Measurements from ENCODE around the gene PCNX1. TPM values are rescaled to one million over a fixed set of nuclear protein-coding genes. Genes with fewer than 3 reads are reported as not detected.
"Not testable (repeated sequence)": the region's sequence is repeated elsewhere in the genome, so short reads cannot be mapped to it uniquely, and the experiment has no call there.

The PCNX1 gene
- total RNA-seq, 2 experiments from 2014 or later, result 64.4 to 69.2 TPM

DNA sequence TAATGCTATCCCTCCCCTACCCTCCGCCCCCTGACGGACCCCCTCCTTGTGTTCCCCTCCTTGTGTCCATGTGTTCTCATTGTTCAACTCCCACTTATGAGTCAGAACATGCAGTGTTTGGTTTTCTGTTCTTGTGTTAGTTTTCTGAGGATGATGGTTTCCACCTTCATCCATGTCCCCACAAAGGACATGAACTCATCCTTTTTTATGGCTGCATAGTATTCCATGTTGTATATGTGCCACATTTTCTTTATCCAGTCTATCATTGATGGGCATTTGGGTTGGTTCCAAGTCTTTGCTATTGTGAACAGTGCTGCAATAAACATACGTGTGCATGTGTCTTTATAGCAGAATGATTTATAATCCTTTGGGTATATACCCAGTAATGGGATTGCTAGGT, 112.7 kb downstream of the PCNX1 start:
- H3K4me3 Mint-ChIP-seq; ATAC-seq; H3K27ac Mint-ChIP-seq; DNase-seq; H3K27me3 Mint-ChIP-seq; H3K9me3 Mint-ChIP-seq (ENCODE audit: low read depth); CTCF ChIA-PET: not testable (repeated sequence)
- peaks cover 21% of the 10 kb centered on the region for H3K4me1 Mint-ChIP-seq
- peaks cover 60% of the 10 kb centered on the region for H3K36me3 Mint-ChIP-seq

DNA sequence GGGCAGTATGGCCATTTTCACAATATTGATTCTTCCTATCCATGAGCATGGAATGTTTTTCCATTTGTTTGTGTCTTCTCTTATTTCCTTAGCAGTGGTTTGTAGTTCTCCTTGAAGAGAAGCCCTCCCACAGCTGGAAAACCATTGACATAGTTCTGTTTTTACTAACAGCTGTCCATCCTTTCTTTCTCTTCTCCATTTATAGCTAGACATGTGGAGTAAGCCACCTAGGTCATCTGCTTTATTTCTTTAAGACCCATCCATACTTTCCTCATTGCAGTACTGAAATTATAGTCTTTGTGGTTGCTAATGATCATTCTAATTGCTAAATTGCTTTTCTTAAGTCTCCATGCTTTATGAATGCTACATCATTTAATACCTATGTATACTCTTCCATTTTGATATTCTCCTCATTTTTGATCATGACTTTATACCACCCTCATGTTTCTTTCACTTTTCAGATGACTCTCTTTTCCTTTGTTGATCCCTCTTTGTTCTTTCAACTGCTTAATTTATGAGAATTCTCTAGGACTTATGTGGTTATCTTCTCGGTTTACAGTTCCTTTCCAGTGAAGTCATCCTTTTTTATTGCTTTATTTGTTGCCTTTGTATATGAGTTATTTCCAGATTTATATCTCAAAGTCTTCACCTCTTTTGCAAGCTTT, 114.2 kb downstream of the PCNX1 start:
- peak overlapping the region; percentile 22 for H3K27ac Mint-ChIP-seq
- CTCF ChIA-PET, result interaction anchor here (1.3 to 1.6 kb wide), 2 partner anchors 9 to 34 kb away, joined by 3 read pairs; no protein-coding TSS in a partner anchor

DNA sequence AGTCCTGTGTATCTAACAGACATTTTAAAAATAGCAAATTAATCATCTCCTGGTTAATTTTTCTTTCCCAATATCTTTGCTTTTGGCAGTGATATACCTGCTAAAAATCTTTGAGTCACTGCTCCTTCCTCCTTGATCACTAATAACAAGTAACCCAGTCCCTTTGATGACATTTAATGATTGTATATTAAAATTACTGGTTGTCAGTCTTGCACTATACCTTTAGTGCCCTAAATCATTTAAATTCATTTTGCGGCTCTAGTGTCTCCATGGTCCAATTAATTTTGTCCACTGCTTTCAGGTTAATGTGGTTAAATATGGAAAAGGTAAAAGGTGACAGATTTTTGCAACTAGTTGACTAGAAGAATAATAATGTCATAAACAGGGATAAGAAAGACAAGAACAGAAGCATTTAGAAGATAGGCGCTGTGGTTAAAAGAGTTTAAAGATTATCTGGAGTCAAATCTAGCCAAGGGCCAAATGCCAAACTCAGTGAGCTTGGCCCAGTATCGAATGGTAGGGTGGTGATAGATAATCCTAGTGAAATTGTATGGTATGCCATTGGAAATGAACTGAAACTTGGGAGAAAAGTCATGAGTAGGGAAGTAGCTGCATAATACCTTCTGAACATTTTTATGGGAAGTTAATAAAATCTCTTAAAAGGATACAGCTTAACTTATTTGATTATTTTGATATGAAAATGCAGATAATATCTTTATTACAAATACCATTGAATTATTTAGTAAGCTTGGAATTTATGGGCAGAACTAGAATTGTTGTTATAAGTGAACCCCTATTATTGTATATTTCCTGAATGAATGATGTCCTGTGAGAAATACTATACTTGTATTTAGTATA, 115.0 kb downstream of the PCNX1 start:
- H3K9me3 Mint-ChIP-seq (ENCODE audit: low read depth), result no peaks in the 10 kb centered on the region
- CTCF ChIA-PET, result interaction anchor here (1.3 kb wide), 1 partner anchor 9 kb away, joined by 3 read pairs; no protein-coding TSS in a partner anchor
- peak overlapping the region; percentile 22 for H3K27ac Mint-ChIP-seq
- H3K27me3 Mint-ChIP-seq, result no peaks in the 10 kb centered on the region
- H3K36me3 Mint-ChIP-seq, result peaks cover 53% of the 10 kb centered on the region
- ATAC-seq (no peak), DNase-seq (no peak)
- no peak overlapping the region for H3K4me3 Mint-ChIP-seq
- peaks cover 21% of the 10 kb centered on the region for H3K4me1 Mint-ChIP-seq

More for the DNA sequence above, 114.2 kb downstream of the PCNX1 start:
- ATAC-seq, result peak; percentile 42
- peaks cover 55% of the 10 kb centered on the region for H3K36me3 Mint-ChIP-seq
- H3K4me3 Mint-ChIP-seq, result no peak overlapping the region
- H3K27me3 Mint-ChIP-seq, result no peaks in the 10 kb centered on the region
- no peaks in the 10 kb centered on the region for H3K9me3 Mint-ChIP-seq (ENCODE audit: low read depth)
- DNase-seq, result no peak
- H3K4me1 Mint-ChIP-seq, result peaks cover 21% of the 10 kb centered on the region

- DNase-seq (no peak), ATAC-seq (peak; percentile 71)
- no peak overlapping the region for H3K4me3 Mint-ChIP-seq
- H3K4me1 Mint-ChIP-seq, result peaks cover 21% of the 10 kb centered on the region
- H3K27ac Mint-ChIP-seq, result peak overlapping the region; percentile 58
- H3K9me3 Mint-ChIP-seq (ENCODE audit: low read depth), result no peaks in the 10 kb centered on the region
- CTCF ChIA-PET, result no interaction called here
- H3K36me3 Mint-ChIP-seq, result peaks cover 56% of the 10 kb centered on the region
- no peaks in the 10 kb centered on the region for H3K27me3 Mint-ChIP-seq
Measured at GRCh38 chr14:71022939-71023338, 115.7 kb downstream of the PCNX1 start.

GRCh38 chr14:71029236-71029781, 122.0 kb downstream of the PCNX1 start:
- peaks cover 51% of the 10 kb centered on the region for H3K36me3 Mint-ChIP-seq

DNA sequence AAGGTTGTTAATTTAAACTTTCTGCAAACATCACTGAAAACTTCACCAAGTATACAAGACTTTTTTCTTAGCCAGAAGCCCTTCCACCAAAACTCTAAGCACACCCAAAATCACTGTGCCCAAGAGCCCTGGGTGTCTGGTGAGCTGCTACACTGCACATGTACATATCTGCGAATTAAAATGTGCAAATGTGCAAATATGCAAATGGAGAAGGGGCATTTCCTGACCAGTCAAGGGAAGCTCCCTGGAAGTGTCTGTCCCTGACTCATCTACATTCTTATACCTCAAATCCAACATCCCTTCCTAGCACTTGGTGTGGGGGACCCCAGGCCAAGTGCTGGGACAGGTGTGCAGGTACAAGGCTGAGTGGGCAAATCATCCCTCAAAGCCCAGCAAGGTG, 123.7 kb downstream of the PCNX1 start:
- Mint-ChIP-seq H3K4me1 (no peaks in the 10 kb centered on the region), H3K9me3 (ENCODE audit: low read depth) (no peaks in the 10 kb centered on the region), H3K4me3 (no peak overlapping the region), H3K36me3 (peaks cover 55% of the 10 kb centered on the region), H3K27ac (no peak overlapping the region), H3K27me3 (no peaks in the 10 kb centered on the region)
- ATAC-seq (no peak), DNase-seq (no peak)
- CTCF ChIA-PET, result interaction anchor here (1.5 kb wide), 1 partner anchor 9 kb away, joined by 3 read pairs; no protein-coding TSS in a partner anchor

More at GRCh38 chr14:71029236-71029781, 122.0 kb downstream of the PCNX1 start:
- DNase-seq, result no peak
- no peak overlapping the region for H3K4me3 Mint-ChIP-seq
- H3K27me3 Mint-ChIP-seq, result no peaks in the 10 kb centered on the region
- CTCF ChIA-PET, result interaction anchor here (1.2 kb wide), 1 partner anchor 18 kb away, joined by 3 read pairs; no protein-coding TSS in a partner anchor
- no peak for ATAC-seq
- H3K27ac Mint-ChIP-seq, result no peak overlapping the region
- no peaks in the 10 kb centered on the region for H3K9me3 Mint-ChIP-seq (ENCODE audit: low read depth)
- no peaks in the 10 kb centered on the region for H3K4me1 Mint-ChIP-seq

- DNase-seq, result no peak
- ATAC-seq, result no peak
- Mint-ChIP-seq H3K36me3 (peaks cover 65% of the 10 kb centered on the region), H3K27me3 (no peaks in the 10 kb centered on the region), H3K9me3 (ENCODE audit: low read depth) (no peaks in the 10 kb centered on the region), H3K4me1 (no peaks in the 10 kb centered on the region), H3K4me3 (no peak overlapping the region), H3K27ac (no peak overlapping the region)
- CTCF ChIA-PET, result no interaction called here
Measured at GRCh38 chr14:71036433-71036832, 129.2 kb downstream of the PCNX1 start.

DNA sequence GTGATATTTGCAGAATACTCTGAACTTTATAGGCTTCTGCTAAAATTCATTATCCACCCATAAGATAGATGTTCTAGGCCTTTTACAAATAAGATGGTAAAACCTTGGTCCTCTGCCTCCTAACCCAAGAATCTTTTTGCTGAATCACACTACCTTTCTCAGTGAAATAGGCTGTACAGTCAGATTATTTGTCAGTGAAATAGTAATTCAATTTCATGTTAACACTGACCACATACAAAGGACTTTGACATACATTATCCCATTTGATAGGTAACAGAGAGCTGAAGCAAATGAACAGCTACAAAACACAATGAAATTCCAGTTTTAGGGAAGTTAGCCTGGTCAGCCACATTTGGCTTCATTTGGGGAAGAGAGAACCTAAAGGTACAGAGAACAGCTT, 141.1 kb downstream of the PCNX1 start:
- Mint-ChIP-seq H3K27me3 (no peaks in the 10 kb centered on the region), H3K27ac (no peak overlapping the region), H3K4me3 (no peak overlapping the region), H3K4me1 (no peaks in the 10 kb centered on the region), H3K36me3 (peaks cover 45% of the 10 kb centered on the region), H3K9me3 (ENCODE audit: low read depth) (peaks cover 6% of the 10 kb centered on the region)
- no peak for DNase-seq
- CTCF ChIA-PET, result interaction anchor here (1.1 kb wide), 1 partner anchor 93 kb away, joined by 3 read pairs; no protein-coding TSS in a partner anchor
- no peak for ATAC-seq

DNA sequence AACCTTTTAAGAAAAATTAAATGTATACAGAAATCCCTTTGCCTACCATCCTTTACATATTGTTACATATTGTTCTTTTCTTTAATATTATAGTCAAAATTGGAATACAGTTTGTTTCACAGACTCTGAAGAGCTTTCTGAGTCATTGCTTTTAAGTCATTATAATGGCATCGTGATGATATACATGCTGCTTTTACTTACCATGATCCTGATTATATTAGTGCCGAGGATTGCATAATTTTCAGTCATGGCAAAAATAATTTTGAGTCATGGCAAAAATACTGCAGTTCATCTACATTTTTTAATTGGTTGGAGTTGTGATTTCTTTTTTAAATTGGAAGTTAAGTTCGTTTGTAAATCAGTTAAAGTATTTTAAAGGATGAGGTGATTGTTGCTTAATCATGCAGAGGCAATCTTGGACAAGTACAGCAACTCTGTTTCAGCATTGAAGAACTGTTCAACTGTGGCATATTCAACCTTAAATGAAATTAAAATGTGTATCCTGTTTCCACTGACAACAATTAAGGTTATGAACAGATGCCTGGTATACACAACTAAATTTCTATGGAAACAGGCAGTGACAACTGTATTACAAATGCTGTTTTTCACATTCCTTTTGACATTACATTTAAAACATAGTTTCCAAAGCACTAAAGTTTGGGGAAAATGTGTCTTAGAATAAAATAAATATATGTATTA, 142.3 kb downstream of the PCNX1 start:
- Mint-ChIP-seq H3K4me3 (no peak overlapping the region), H3K27me3 (no peaks in the 10 kb centered on the region), H3K4me1 (no peaks in the 10 kb centered on the region), H3K36me3 (peaks cover 41% of the 10 kb centered on the region), H3K27ac (no peak overlapping the region), H3K9me3 (ENCODE audit: low read depth) (no peaks in the 10 kb centered on the region)
- DNase-seq (no peak), ATAC-seq (no peak)
- CTCF ChIA-PET, result no interaction called here

DNA sequence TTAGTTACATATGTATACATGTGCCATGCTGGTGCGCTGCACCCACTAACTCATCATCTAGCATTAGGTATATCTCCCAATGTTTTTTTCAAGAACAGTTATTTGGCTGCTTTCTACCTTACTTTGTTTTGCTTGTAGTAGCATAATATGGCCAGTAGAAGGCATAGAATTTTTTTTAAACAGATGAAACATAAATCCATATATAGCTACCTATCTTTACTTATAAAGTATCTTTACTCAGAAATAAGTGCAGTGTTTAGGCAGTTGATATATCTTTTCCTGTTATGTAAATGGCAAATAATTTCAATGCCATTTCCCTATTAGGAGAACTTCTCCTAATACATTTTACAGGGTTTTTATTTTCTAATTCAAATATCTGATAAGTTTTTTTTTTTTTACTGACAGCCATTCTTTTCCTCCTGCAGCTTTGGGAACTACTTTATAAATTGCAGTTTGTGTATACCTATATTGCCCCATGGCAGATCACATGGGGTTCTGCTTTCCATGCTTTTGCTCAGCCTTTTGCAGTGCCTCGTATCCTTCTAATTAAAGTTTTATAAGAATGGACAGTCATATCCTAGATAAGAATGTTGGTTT, 143.1 kb downstream of the PCNX1 start:
- Mint-ChIP-seq H3K4me1 (no peaks in the 10 kb centered on the region), H3K27ac (no peak overlapping the region), H3K4me3 (no peak overlapping the region), H3K27me3 (no peaks in the 10 kb centered on the region), H3K9me3 (ENCODE audit: low read depth) (no peaks in the 10 kb centered on the region), H3K36me3 (peaks cover 38% of the 10 kb centered on the region)
- ATAC-seq (no peak), DNase-seq (no peak)
- CTCF ChIA-PET, result interaction anchor here (1.0 kb wide), 1 partner anchor 354 kb away, joined by 3 read pairs; no protein-coding TSS in a partner anchor

GRCh38 chr14:71054706-71055105, 147.4 kb downstream of the PCNX1 start:
- Mint-ChIP-seq H3K9me3 (ENCODE audit: low read depth) (no peaks in the 10 kb centered on the region), H3K4me3 (no peak overlapping the region), H3K36me3 (peaks cover 40% of the 10 kb centered on the region), H3K27ac (no peak overlapping the region), H3K4me1 (no peaks in the 10 kb centered on the region), H3K27me3 (no peaks in the 10 kb centered on the region)
- DNase-seq (no peak), ATAC-seq (no peak)
- CTCF ChIA-PET, result interaction anchor here (1.2 kb wide), 1 partner anchor 34 kb away, joined by 3 read pairs; no protein-coding TSS in a partner anchor

DNA sequence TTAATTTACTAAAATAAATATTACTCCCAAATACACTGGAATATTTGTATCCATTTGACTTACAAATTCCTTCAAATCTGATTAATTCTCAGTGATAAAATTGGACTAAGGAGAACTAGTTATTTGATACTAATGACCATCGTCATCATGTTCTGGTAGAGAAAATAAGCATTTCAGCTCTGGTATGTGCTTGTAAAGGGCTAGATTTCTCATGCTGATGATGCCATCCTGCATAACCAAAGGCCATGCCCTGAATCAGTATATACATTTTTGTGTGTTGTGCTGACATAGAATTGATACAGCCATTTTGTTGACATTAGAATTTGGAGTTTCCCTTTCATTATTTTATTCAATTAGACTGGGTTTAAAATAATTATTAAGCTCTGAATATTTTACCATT, 148.9 kb downstream of the PCNX1 start:
- CTCF ChIA-PET, result interaction anchor here (1.0 kb wide), 1 partner anchor 11 kb away, joined by 3 read pairs; no protein-coding TSS in a partner anchor
- Mint-ChIP-seq H3K4me1 (no peaks in the 10 kb centered on the region), H3K27me3 (no peaks in the 10 kb centered on the region), H3K36me3 (peaks cover 53% of the 10 kb centered on the region), H3K9me3 (ENCODE audit: low read depth) (no peaks in the 10 kb centered on the region), H3K27ac (no peak overlapping the region), H3K4me3 (no peak overlapping the region)
- ATAC-seq (no peak), DNase-seq (no peak)
